ENCODE data around the gene KCNC1.

GRCh38 chr11:17783878-17784277 lies 49.3 kb downstream of the KCNC1 start:
- no peak for TF ChIP-seq CTCF (conservative IDR thresholded peaks at IDR 0.05; ENCODE audit: low read depth in 2 of 2)
- no peak for TF ChIP-seq POLR2AphosphoS5 (IDR thresholded peaks at IDR 0.05; ENCODE audit: low read depth)
- no peak for TF ChIP-seq CREB1 (CRISPR knock-in tag; IDR thresholded peaks at IDR 0.05; ENCODE audit: low read depth)
- TF ChIP-seq EZH2 (IDR thresholded peaks at IDR 0.05; ENCODE audit: low read depth, unreplicated experiment) = no peak
- TF ChIP-seq EZH2phosphoT487 (IDR thresholded peaks at IDR 0.05; ENCODE audit: unreplicated experiment) = no peak
- TF ChIP-seq JUNB (IDR thresholded peaks at IDR 0.05; ENCODE audit: unreplicated experiment) = no peak
- TF ChIP-seq STAT1 (IDR thresholded peaks at IDR 0.05; ENCODE audit: unreplicated experiment) = no peak
- TF ChIP-seq REST (IDR thresholded peaks at IDR 0.05; ENCODE audit: unreplicated experiment) = no peak
- no peak for TF ChIP-seq ETS1 (IDR thresholded peaks at IDR 0.05)
- no peak for TF ChIP-seq ZNF331 (CRISPR knock-in tag; IDR thresholded peaks at IDR 0.05; ENCODE audit: low read depth)
- no peak for TF ChIP-seq NANOG (IDR thresholded peaks at IDR 0.05; ENCODE audit: borderline replicate concordance)

Measured in GM23338 (cell line).